Measurements from ENCODE around the gene KRTAP5-4. TPM values are rescaled to one million over a fixed set of nuclear protein-coding genes. Genes with fewer than 3 reads are reported as not detected.

The KRTAP5-4 gene
- total RNA-seq, 1 donor from 2014 or later, result not detected

- Mint-ChIP-seq H3K4me1 (no peaks in the 10 kb centered on the region), H3K4me3 (no peak overlapping the region), H3K27me3 (peaks cover 24% of the 10 kb centered on the region), H3K27ac (no peak overlapping the region), H3K36me3 (ENCODE audit: low read depth) (no peaks in the 10 kb centered on the region), H3K9me3 (no peaks in the 10 kb centered on the region)
- CTCF ChIA-PET, result interaction anchor here (0.6 to 4.0 kb wide), 21 partner anchors 8 to 502 kb away, joined by 3 to 61 read pairs (median 5); partner anchors contain the start of genes MRPL23, SYT8 and TNNI2
- ATAC-seq (ENCODE audit: low read depth), result no peak
- TF ChIP-seq CTCF (IDR thresholded peaks at IDR 0.05), result no peak
- no peak for DNase-seq
- POLR2A ChIA-PET, result interaction anchor here (0.9 kb wide), 1 partner anchor 42 kb away, joined by 3 read pairs; no protein-coding TSS in a partner anchor
- intact Hi-C loops (cut with micrococcal nuclease), result loop anchor here (1.0 to 5.0 kb wide), 4 partner anchors 40 to 504 kb away; no protein-coding TSS in a partner anchor
Measured at GRCh38 chr11:1652026-1652425, 30.1 kb upstream of the KRTAP5-4 start.

GRCh38 chr11:1651411-1651980 is 29.6 kb upstream of the KRTAP5-4 start:
- ATAC-seq (ENCODE audit: low read depth) (no peak), DNase-seq (no peak)
- Mint-ChIP-seq H3K9me3 (no peaks in the 10 kb centered on the region), H3K27ac (no peak overlapping the region), H3K27me3 (peaks cover 24% of the 10 kb centered on the region), H3K4me1 (no peaks in the 10 kb centered on the region), H3K36me3 (ENCODE audit: low read depth) (no peaks in the 10 kb centered on the region), H3K4me3 (no peak overlapping the region)
- intact Hi-C loops (cut with micrococcal nuclease), result loop anchor here (5.0 kb wide), 1 partner anchor 41 kb away; no protein-coding TSS in a partner anchor
- ChIA-PET CTCF (interaction anchor here (1.3 to 4.0 kb wide), 5 partner anchors 11 to 500 kb away, joined by 6 to 61 read pairs (median 13); partner anchors contain the start of gene SYT8), POLR2A (no interaction called here)
- TF ChIP-seq CTCF (IDR thresholded peaks at IDR 0.05), result no peak

- H3K9me3 Mint-ChIP-seq, result no peaks in the 10 kb centered on the region
- no peaks in the 10 kb centered on the region for H3K4me1 Mint-ChIP-seq
- H3K27ac Mint-ChIP-seq, result no peak overlapping the region
- TF ChIP-seq CTCF (IDR thresholded peaks at IDR 0.05), result no peak
- ATAC-seq (ENCODE audit: low read depth) (no peak), DNase-seq (no peak)
- intact Hi-C loops (cut with micrococcal nuclease), result loop anchor here (5.0 kb wide), 1 partner anchor 41 kb away; no protein-coding TSS in a partner anchor
- POLR2A ChIA-PET, result no interaction called here
- H3K27me3 Mint-ChIP-seq, result peaks cover 22% of the 10 kb centered on the region
- no peaks in the 10 kb centered on the region for H3K36me3 Mint-ChIP-seq (ENCODE audit: low read depth)
- CTCF ChIA-PET, result interaction anchor here (0.9 to 2.1 kb wide), 3 partner anchors 43 to 501 kb away, joined by 4 to 6 read pairs (median 6); no protein-coding TSS in a partner anchor
- no peak overlapping the region for H3K4me3 Mint-ChIP-seq
Measured at GRCh38 chr11:1650918-1651262, 29.0 kb upstream of the KRTAP5-4 start.

GRCh38 chr11:1650034-1650917 is 28.3 kb upstream of the KRTAP5-4 start:
- ChIA-PET CTCF (interaction anchor here (0.9 to 2.1 kb wide), 4 partner anchors 10 to 502 kb away, joined by 4 to 6 read pairs (median 5); no protein-coding TSS in a partner anchor), POLR2A (no interaction called here)
- H3K36me3 Mint-ChIP-seq (ENCODE audit: low read depth), result no peaks in the 10 kb centered on the region
- peaks cover 16% of the 10 kb centered on the region for H3K27me3 Mint-ChIP-seq
- no peak overlapping the region for H3K4me3 Mint-ChIP-seq
- intact Hi-C loops (cut with micrococcal nuclease), result loop anchor here (5.0 kb wide), 1 partner anchor 42 kb away; no protein-coding TSS in a partner anchor
- no peaks in the 10 kb centered on the region for H3K4me1 Mint-ChIP-seq
- H3K9me3 Mint-ChIP-seq, result no peaks in the 10 kb centered on the region
- no peak for TF ChIP-seq CTCF (IDR thresholded peaks at IDR 0.05)
- H3K27ac Mint-ChIP-seq, result no peak overlapping the region
- DNase-seq (no peak), ATAC-seq (ENCODE audit: low read depth) (no peak)
